Measurements from ENCODE around the gene ADIRF.
"Not testable (repeated sequence)": the region's sequence is repeated elsewhere in the genome, so short reads cannot be mapped to it uniquely, and the experiment has no call there.

ADIRF gene

DNA sequence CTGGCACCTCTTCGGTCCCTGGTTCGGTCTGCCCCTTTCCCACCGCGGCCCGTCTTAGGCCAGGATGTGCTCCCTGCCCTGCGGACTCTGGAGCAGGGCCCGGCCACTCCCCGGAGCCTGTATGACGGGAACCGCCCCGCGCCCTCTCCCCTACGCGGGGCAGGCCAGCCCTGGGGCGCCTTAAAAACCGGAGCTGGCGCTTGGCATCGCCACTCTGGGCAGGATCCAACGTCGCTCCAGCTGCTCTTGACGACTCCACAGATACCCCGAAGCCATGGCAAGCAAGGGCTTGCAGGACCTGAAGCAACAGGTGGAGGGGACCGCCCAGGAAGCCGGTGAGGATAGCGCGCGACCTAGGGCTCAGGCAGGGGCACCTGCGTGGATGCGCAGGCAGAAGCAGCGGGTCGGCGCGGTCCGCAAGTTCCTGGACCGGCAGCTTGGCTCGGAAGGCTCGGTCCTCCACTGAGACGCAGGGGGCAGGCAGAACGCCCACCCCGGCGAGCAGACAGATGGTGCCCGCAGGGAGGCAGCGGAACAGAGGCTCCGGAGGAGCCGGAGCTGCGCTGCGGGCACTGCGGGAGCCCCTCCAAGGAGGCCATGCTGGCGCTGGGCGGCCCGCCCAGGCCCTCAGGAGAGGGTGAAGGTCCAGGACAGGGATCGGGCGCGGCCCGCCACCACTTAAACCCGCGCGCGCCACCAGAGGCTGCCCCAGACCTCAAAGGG, at the start of gene ADIRF:
TSS of gene ADIRF (plus strand) at position 212 of the 723 bp plus-strand sequence. CDS start at position 275, 63 bp downstream.
- DNase-seq (ENCODE audit: low read depth, low spot score) = no peak

DNA sequence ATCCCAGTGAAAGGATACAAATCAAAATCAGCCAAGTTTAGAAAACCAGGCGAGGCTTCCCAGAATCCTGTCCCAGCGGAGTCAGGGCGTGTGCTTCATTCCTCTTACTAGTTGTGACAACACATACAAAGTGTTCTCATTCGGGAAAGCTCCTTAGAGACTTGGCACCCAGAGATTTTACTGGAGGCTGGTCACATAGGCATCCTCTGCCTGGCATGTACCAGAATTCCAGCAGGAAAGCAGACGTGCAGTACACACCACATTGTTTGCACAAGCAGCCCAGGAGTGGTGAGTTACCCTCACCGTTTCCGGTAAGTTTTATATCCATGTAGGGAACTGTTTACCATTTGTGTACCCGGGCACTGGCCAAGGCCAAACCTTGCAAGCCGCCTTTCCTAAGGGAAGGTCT, 45.7 kb upstream of the ADIRF start:
- no peak overlapping the region for H3K27ac ChIP-seq

More for the DNA sequence above, at the start of gene ADIRF:
- peak within 1 kb of the TSS; percentile 97 for H3K27ac ChIP-seq

DNA sequence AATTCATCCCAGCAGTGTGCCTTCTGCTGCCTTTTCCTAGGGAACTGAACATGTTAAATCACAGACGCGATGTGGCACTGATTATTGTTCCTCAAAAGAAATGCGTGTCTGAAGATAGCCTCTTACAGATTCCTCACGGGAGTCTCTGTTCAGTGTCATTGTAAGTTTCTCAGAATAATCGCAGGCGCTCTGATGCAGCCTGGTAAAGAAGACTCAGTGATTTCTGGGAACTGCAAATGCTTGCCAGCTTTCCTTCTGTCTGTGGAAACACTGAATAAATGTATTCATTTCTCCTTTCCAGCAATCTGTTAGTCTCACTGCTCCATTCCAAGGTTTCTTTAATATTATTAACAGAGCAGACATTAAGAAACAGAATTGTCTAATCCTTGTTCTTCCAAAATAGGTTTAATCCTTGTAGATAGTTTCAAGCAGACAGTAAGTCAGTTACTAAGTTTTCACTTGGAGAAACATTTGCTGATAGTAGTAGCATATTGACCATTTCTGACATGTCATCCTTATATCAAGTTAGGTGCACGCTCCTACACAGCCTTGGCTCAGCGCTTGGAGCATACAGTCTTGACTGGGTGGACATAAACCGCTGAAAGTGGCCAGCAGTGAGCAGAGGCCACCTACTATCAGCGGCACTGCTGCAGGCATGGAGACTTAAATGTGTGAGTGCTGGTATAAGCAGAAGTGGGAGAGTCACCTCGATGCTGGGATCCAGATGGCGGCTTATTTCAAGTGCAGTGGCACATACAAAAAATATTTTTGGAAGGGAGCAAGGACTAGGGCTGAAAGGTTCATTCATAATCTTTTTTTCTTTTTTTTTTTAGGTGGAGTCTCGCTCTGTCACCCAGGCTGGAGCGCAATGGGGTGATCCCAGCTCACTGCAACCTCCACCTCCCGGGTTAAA, 38.6 kb upstream of the ADIRF start:
- H3K27ac ChIP-seq = no peak overlapping the region
- no peak for DNase-seq (ENCODE audit: low read depth, low spot score)

More for the DNA sequence above, 45.7 kb upstream of the ADIRF start:
- DNase-seq (ENCODE audit: low read depth, low spot score) = no peak

DNA sequence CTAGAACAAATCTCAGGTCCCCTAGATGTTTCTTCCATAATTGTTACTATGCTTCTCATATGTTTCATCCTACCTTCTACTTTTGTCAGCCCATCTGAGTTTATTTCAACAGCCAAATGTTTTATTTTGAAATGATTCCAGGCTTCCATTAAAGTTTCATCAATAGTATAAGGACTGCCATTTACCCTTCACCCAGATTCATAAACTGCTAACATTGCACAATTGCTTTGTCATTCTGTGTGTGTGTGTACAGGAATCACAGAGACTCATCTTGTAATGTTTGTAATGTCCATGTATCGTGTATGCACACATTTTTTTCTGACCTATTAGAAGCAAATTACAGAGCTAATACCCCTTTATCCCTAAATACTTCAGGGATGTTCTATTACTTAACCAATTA, 36.4 kb upstream of the ADIRF start:
- H3K27ac ChIP-seq = no peak overlapping the region
- DNase-seq (ENCODE audit: low read depth, low spot score) = no peak

DNA sequence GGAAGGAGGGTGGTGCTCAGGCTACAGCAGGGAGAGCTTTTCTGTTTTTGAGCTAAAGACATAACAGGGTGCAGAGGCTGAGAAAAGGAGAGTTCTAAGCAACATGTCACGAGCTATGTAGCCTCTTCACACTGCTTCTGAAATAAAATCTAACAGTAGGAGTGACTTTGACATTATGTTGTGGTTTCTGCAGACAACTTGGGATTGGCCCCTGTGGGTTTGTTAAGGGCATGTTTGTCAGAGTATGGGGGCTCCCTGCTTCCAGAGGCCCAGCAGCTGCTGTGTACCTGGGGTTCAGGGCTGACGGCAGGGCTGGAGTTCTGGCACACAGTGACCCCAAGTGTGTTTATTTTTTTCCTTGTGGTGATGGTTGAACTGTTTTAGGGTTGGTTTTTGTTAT, 35.6 kb upstream of the ADIRF start:
- no peak overlapping the region for H3K27ac ChIP-seq
- DNase-seq (ENCODE audit: low read depth, low spot score) = no peak

DNA sequence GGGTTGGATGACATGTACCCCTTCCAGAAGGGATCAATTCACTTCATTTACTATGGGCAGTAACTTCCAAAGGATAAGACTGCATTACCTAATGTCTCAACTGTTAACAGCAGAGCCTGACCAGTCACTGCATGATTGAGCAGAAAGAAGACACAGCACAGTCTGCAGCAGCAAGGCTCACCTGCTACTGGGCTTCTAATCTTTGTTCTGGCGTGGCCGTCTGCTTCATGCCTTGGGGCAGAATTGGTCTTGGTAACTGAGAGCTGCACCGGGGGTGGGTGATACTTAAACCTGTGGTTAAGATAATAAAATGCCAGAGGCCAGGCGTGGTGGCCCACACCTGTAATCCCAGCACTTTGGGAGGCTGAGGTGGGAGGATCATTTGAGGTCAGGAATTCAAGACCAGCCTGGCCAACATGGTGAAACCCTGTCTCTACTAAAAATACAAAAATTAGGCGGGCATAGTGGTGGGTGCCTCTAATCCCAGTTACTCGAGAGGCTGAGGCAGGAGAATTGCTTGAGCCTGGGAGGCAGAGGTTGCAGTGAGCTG, 34.0 kb upstream of the ADIRF start:
- not testable (repeated sequence) for H3K27ac ChIP-seq; DNase-seq (ENCODE audit: low read depth, low spot score)

DNA sequence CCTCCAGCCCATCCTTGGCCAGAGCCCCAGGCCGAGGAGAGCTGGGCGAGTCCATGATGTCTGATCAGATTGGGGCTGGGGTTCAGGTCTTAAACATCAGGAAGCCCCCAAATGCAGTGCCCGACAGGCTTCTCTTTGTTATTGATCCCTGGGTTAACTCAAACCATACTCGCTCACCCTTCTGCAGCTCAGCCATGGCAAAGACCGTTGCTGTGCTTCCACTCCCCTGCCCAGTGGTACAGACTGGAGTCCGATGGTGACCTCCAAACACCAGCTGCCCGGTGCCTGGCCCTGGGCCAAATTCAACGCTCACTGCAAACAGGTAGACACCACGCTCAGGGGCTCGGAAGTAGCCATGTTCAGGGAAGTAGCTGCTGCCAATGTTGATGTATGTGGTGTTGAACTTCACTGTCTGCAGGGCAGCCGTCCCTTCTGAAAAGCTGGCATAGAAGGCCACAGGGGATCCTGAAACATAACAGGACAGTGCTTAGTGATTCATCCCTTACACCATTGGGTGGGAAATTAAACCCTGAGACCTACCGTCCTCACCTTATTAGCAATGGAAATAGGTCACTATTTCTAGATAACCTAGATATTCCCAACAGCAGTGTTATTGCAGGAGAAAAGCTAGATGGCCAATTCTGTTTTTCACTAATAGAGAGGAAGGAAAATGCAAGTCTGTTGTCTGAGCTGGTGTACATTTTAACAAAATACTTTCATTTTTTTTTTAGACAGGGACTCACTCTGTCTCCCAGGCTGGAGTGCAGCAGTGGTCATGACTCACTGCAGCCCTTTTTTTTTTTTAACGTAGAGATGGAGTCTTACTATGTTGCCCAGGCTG, 31.4 kb upstream of the ADIRF start:
- no peak for DNase-seq (ENCODE audit: low read depth, low spot score)
- H3K27ac ChIP-seq = no peak overlapping the region

DNA sequence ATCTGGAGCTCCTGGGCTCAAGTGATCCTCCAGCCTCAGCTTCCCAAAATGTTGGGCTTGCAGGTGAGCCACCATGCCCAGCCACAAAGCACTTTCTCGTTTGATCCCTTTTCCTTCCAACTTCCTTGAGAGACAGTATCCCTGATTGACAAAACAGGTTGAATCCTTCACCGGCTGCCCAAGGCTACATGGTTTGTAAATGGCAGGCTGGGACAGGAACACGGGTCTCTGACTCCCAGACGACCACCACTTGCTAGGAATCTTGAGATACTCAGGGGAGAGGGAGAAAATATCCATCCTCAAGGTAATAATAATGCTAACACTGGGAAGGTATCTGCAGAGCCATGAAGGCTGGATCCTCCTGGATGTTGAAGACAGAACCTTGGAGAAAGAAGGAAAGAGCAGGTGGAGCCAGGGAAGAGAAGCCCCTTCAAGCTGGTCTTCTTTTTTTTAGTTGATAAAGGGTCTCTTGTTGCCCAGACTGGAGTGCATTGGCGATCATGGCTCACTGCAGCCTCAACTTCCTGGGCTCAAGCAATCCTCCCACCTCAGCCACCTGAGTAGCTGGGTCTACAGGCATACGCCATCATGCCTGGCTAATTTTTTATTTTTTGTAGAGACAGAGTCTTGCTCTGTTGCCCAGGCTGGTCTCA, 30.7 kb upstream of the ADIRF start:
- H3K27ac ChIP-seq = no peak overlapping the region
- DNase-seq (ENCODE audit: low read depth, low spot score) = no peak

DNA sequence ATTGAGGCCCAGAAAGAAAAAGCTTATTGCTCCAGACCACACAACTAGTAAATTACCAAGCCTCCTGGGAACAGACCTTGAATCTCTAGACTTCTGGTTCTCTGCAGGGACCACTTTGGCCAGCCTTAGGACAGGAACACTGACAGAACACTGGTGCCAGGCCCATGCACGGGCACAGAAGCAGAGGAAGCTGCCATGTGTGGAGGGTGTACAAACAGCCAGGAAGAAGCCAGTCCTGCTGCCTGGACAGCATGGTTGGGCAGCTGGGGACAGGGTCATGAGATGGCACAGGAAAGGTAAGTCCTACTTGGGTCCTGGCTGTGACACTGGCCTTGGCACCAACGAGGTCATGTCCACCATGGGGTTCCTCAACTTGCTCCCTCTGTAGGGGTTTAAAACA, 30.0 kb upstream of the ADIRF start:
- DNase-seq (ENCODE audit: low read depth, low spot score) = no peak

DNA sequence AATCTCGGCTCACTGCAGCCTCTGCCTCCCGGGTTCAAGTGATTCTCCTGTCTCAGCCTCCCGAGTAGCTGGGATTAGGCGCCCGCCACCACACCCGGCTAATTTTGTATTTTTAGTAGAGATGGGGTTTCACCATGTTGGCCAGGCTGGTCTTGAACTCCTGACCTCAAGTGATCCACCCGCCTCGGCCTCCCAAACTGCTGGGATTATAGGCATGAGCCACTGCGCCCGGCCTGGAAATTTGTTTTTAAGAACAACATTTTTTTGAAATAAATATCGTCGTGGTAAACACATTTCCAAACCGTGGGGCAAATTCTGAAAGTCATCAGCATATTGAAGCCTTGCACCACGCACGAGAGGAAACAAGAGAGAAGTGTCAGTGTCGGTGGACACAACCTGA, 28.2 kb upstream of the ADIRF start:
- not testable (repeated sequence) for H3K27ac ChIP-seq

More for the DNA sequence above, 30.0 kb upstream of the ADIRF start:
- H3K27ac ChIP-seq = no peak overlapping the region

DNA sequence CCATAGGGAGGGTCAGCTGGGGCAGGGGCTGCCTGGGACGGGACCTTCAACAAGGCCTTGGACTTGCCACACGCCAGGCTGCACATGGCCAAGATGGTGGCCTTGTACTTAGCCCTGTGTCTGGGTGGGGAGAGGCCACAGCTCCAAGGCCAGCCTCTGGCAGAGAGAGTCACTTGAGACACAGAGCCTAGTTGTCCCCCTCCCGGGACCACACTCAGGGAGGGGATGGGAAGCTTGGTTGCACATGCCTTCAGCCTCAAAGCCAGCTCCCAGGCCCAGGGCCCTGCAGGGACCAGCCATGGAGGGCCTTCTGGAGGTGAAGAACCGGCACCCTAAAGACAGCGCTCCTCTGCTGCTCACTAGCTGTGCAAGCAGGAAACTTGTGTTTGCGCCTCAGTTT, 27.6 kb upstream of the ADIRF start:
- DNase-seq (ENCODE audit: low read depth, low spot score) = no peak
- no peak overlapping the region for H3K27ac ChIP-seq

More for the DNA sequence above, 28.2 kb upstream of the ADIRF start:
- not testable (repeated sequence) for DNase-seq (ENCODE audit: low read depth, low spot score)

DNA sequence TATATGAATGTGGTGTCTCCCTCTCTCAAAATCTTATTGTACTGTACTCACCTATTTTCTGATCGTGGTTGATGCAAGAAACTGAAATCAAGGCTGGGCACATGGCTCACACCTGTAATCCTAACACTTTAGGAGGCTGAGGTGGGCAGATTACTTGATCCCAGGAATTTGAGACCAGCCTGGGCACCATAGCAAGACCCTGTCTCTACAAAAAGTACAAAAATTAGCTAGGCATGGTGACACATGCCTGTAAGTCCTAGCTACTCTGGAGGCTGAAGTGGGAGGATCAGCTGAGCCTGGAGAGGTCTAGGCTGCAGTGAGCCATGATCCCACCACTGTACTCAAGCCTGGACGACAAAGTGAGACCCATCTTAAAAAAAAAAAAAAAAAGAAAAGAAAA, 26.9 kb upstream of the ADIRF start:
- no peak for DNase-seq (ENCODE audit: low read depth, low spot score)
- H3K27ac ChIP-seq = no peak overlapping the region

DNA sequence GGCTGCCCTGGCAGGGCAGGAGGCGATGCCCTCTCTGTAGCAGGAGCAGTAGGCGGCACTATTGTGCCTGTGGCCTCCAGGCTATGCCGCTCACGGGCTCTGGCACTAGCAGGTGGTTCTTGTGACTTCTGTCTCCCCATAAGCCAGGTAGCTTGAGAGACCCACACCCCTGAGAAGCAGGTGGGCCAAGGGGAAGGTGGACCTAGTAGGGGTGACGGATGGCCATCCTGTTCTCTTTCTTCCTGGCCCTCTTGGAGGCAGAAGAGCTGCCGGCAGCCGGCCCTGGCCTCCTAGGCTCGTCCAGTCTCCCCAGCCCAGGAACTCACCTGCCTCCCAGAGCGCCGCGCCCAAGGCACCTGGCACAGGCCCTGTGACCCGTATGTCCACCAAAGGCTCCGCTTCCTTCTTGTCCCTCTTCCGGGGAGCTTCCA, 26.3 kb upstream of the ADIRF start:
- no peak for DNase-seq (ENCODE audit: low read depth, low spot score)

DNA sequence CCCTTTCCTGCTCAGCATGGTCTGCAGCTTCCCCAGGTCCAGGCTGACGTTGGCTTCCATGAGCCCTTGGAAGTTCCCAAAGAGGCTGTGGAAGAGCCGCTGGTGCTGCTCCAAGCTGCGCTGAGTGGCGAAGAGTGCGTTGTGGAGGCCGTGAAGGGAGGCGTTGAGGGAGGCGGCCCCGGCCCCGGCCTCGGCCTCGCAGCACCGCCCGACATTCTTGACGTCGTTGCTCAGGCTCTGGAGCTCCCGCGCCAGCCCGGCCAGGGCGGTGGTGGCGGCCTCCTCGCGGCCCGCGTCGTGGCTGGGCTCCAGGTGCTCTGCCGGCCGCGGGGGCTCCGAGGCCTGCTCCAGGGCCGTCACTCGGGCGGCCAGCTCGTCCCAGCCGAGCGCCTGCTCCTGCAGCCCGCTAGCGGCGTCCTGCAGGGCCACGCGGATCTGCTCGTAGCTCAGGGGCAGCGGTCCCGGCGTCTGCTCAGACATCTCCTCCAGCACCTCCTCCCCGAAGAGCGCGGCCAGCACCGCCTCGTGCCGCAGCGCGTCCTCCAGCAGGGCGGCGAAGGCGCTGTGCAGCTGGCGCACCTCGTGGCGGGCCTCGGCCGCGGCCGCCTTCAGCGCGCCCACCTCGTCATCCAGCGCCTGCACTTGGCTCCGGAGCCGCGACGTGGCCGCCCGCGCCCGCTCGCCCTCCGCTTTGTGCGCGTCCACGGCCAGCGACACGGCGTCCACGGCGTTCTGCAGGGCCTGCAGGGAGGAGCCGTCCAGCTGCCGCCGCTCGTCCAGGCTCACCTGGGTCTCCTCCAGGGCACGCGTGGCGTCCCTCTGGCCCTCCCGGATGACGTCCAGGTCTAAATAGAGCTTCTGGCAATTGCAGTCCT, 25.6 kb upstream of the ADIRF start:
- DNase-seq (ENCODE audit: low read depth, low spot score) = no peak
- no peak overlapping the region for H3K27ac ChIP-seq

More for the DNA sequence above, 26.3 kb upstream of the ADIRF start:
- no peak overlapping the region for H3K27ac ChIP-seq

DNA sequence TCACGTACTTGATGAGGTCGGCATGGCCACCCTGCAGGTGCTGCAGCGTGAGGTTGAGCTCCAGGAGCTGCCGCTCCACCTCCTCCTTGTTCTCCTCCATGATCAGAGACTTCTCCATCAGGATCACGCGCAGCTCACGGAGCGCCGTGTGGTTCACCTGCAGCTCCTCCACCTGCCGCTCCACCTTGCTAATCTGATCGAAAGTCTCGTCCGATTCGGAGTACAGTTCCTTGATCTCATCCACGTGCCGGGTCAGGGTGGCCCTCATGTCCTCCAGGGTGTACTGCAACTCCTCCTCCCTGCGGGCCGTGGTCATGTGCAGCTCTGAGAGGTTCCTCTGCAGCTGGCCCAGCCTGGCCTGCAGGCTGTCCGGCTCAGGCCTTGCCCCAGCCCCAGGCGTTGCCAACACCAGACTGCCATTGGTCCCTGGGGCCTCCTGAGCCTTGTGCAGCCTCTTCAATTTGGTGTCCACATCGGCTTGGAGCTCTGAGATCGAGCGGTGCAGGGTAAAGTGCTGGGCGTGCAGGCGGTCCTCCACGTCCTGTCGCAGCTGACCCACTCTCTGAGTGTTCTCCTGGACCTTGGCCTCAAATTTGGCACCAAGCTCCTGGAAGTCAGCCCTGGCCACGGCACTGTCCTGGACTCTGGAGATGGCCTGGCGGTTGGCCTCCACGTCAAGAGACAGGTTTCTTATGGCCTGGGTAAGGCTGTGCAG, 24.8 kb upstream of the ADIRF start:
- DNase-seq (ENCODE audit: low read depth, low spot score) = no peak
- H3K27ac ChIP-seq = no peak overlapping the region

DNA sequence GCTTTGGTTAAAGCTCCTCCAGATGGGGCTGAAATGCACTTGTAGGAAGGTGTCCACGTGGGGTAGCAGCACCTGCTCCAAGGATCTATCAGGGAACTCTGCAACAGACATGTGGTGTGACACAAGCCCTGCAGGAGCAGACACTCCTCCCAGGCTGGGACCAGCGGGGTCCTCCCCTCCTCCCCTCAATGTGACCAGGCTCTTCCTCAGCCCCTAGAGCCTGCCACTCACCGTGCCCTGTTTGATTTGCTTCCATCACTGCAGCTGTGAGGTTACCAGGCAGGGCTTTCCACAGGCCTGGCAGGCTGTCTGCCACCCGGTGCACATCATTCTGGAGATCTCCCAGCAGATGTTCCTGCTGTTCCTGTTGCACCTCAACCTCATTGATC, 24.3 kb upstream of the ADIRF start:
- no peak for DNase-seq (ENCODE audit: low read depth, low spot score)
- peak overlapping the region; percentile 14 for H3K27ac ChIP-seq

DNA sequence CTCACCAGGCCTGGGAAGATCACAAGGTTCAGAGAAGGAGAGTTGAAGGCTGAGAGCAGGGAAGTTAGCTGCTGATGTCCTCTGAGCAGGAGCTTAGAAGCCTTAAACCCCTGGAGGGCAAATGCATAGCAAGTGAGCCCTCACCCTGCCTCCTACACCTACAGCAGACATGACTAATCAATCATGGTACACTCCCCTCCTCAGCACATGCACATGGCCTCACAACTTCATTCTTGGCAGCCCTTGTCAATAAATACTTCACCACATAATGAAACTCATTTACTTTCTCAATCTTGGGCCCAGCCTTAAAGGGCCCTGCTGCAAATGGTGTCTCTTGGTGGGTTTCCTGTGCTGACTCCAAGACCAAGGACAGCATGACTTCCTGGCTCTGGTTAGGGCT, 23.8 kb upstream of the ADIRF start:
- DNase-seq (ENCODE audit: low read depth, low spot score) = peak; percentile 73
- peak overlapping the region; percentile 14 for H3K27ac ChIP-seq

DNA sequence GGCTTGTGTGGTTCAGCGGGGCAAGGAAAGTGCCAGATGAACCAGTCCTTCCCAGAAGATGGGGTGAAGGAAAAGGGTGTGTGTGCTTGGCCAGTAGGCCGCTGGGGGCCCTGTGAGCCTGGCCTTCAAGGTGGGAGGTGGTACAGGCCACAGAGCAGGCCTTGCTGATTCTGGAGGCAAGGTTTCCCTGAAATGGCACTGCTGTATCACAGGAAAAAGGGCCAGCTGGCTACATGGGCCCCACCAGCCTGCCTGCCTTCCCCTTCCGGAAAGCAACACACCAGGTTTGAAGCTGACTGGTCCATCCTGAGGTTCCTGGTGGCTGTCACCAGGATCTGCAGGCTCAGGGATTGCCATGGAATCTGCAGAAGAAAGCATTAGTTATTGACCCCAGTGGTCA, 23.4 kb upstream of the ADIRF start:
- no peak for DNase-seq (ENCODE audit: low read depth, low spot score)
- H3K27ac ChIP-seq = peak overlapping the region; percentile 14

All from epithelial cell of prostate (primary cell).